Mucosa of rectum (tissue), 2 donors: Measurements from ENCODE around the gene SEC14L3.

Experiments used
- H3K27ac ChIP-seq, 2 donors: one replicate each; pipeline ENCODE4 v1.7.0; 2013; ENCODE audit warnings: inconsistent platforms in 2 of 2, low read depth in 2 of 2, low read length in 2 of 2
- H3K27me3 ChIP-seq, 2 donors: one replicate each; pipeline ENCODE4 v1.7.0; 2013; ENCODE audit warnings: low read length in 2 of 2; ENCODE audit not compliant: control insufficient read depth in 2 of 2, insufficient read depth in 2 of 2
- H3K36me3 ChIP-seq, 2 donors: one replicate each; pipeline ENCODE4 v1.7.0; 2013; ENCODE audit warnings: low read length in 2 of 2; ENCODE audit not compliant: control insufficient read depth in 2 of 2, insufficient read depth in 2 of 2
- H3K4me1 ChIP-seq, 2 donors: one replicate each; pipeline ENCODE4 v1.7.0; 2013; ENCODE audit warnings: low read length in 2 of 2, mild to moderate bottlenecking in 1 of 2; ENCODE audit not compliant: control insufficient read depth in 2 of 2, insufficient read depth in 2 of 2
- H3K4me3 ChIP-seq, 2 donors: one replicate each; pipeline ENCODE4 v1.7.0; 2013; ENCODE audit warnings: low read length in 2 of 2
- H3K9ac ChIP-seq, 2 donors: one replicate each; pipeline ENCODE4 v1.7.0; 2013; ENCODE audit warnings: low read length in 2 of 2, low read depth in 1 of 2, mild to moderate bottlenecking in 1 of 2
- H3K9me3 ChIP-seq, 2 donors: one replicate each; pipeline ENCODE4 v1.7.0; 2013; ENCODE audit warnings: low read length in 2 of 2; ENCODE audit not compliant: control insufficient read depth in 2 of 2
- donor health status: healthy.
- donor health status: Normal muscosa, but diverticular disease.

Gene SEC14L3

GRCh38 chr22:30447656-30448055, 24.2 kb downstream of the SEC14L3 start:
- peaks cover 0 to 2% of the 10 kb centered on the region in 2 donors for H3K27me3 ChIP-seq
- H3K36me3 ChIP-seq = no peaks in the 10 kb centered on the region
- H3K4me3 ChIP-seq = no peak overlapping the region
- no peaks in the 10 kb centered on the region for H3K4me1 ChIP-seq
- H3K9ac ChIP-seq = no peak overlapping the region
- no peaks in the 10 kb centered on the region for H3K9me3 ChIP-seq
- no peak overlapping the region for H3K27ac ChIP-seq

GRCh38 chr22:30445438-30446145, 26.2 kb downstream of the SEC14L3 start:
- Histone ChIP-seq H3K9ac (no peak overlapping the region), H3K27ac (no peak overlapping the region), H3K36me3 (no peaks in the 10 kb centered on the region), H3K9me3 (no peaks in the 10 kb centered on the region), H3K4me1 (no peaks in the 10 kb centered on the region), H3K27me3 (peaks cover 0 to 2% of the 10 kb centered on the region in 2 donors), H3K4me3 (no peak overlapping the region)

DNA sequence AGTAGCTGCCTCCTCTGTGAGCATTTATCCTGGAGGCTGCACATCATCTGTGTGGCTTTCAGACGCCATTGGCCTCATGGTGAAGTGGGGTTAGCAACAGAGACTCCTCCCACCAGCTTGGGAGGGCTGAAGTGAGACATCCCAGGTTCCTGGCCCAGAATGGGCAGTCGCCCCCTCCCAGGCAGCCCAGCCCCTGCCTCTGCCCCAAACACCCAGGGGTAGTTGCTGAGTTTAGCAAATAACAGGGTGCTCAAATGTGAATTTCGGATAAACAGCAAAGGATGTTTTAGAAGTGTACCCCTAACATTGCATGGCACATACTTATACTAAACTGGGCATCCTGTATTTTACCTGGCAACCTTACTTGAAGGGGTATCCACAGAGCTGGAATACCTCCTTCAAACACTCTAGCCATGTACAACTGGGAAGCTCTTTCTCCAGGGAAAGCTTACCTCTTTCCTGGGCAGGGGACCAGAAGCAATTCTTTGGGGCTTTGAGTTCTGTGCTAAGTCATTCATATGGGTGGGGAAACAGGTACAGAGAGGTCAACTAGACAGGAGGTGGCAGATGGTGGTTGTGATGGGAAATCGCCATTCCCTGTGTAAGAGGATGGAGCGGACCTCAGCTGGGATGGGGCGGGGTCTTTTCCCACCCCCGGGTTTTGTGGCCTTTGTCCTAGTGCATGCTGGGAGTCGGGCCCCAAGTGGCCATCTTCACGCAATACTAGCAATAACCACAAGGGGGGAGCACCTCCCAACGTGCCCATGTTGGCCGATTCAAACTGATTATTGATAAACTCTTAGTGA, 27.0 kb downstream of the SEC14L3 start:
- no peaks in the 10 kb centered on the region for H3K27me3 ChIP-seq
- no peaks in the 10 kb centered on the region for H3K36me3 ChIP-seq
- H3K4me1 ChIP-seq = no peaks in the 10 kb centered on the region
- no peak overlapping the region for H3K9ac ChIP-seq
- H3K4me3 ChIP-seq = no peak overlapping the region
- no peaks in the 10 kb centered on the region for H3K9me3 ChIP-seq
- H3K27ac ChIP-seq = no peak overlapping the region

GRCh38 chr22:30441088-30441487, 30.7 kb downstream of the SEC14L3 start:
- peaks cover 0 to 5% of the 10 kb centered on the region in 2 donors for H3K4me1 ChIP-seq
- no peak overlapping the region for H3K27ac ChIP-seq
- H3K27me3 ChIP-seq = no peaks in the 10 kb centered on the region
- H3K9ac ChIP-seq = no peak overlapping the region
- H3K9me3 ChIP-seq = no peaks in the 10 kb centered on the region
- H3K36me3 ChIP-seq = no peaks in the 10 kb centered on the region
- no peak overlapping the region for H3K4me3 ChIP-seq

GRCh38 chr22:30439836-30440235, 32.0 kb downstream of the SEC14L3 start:
- no peaks in the 10 kb centered on the region for H3K9me3 ChIP-seq
- no peak overlapping the region for H3K9ac ChIP-seq
- H3K27ac ChIP-seq = no peak overlapping the region
- H3K4me1 ChIP-seq = peaks cover 0 to 5% of the 10 kb centered on the region in 2 donors
- no peaks in the 10 kb centered on the region for H3K27me3 ChIP-seq
- no peaks in the 10 kb centered on the region for H3K36me3 ChIP-seq
- H3K4me3 ChIP-seq = no peak overlapping the region

DNA sequence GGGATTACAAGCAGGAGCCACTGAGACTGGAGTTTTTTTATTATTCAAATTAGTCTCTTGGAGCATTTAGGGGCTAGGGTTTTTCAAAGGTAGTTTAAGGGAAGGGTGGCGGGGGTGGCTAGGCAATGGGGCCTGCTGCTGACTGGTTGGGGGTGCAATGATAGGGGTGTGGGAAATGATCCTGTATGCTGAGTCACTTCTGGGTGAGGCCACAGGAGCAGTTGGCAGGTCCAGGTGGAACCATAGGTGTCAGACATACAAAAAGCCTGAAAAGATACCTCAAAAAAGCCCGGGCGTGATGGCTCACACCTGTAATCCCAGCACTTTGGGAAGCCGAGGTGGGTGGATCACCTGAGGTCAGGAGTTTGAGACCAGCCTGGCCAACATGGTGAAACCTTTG, 32.6 kb downstream of the SEC14L3 start:
- no peaks in the 10 kb centered on the region for H3K36me3 ChIP-seq
- H3K4me1 ChIP-seq = peaks cover 0 to 5% of the 10 kb centered on the region in 2 donors
- no peaks in the 10 kb centered on the region for H3K27me3 ChIP-seq
- H3K9me3 ChIP-seq = no peaks in the 10 kb centered on the region
- no peak overlapping the region for H3K9ac ChIP-seq
- no peak overlapping the region for H3K4me3 ChIP-seq
- no peak overlapping the region for H3K27ac ChIP-seq

DNA sequence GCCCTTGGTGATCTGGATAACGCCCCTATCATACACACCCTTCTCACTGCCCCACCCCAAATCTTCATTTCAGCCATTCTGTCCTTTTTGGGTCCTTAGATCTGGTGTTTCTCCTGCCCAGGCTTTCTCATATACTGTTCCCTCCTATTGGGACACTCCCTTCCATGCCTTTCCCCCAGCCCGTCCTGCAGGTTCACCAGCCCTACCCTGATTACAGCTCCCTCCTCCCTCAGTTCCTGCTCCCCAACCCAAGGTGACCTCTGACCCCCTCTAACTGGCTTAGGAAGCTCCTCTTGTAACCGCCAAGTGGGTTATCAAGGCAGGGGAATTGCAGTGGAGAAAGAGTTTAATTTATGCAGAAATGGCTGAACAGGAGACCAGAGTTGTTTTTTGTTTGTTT, 33.3 kb downstream of the SEC14L3 start:
- peaks cover 0 to 5% of the 10 kb centered on the region in 2 donors for H3K4me1 ChIP-seq
- H3K27me3 ChIP-seq = no peaks in the 10 kb centered on the region
- H3K4me3 ChIP-seq = no peak overlapping the region
- no peak overlapping the region for H3K9ac ChIP-seq
- no peak overlapping the region for H3K27ac ChIP-seq
- H3K36me3 ChIP-seq = no peaks in the 10 kb centered on the region
- no peaks in the 10 kb centered on the region for H3K9me3 ChIP-seq

DNA sequence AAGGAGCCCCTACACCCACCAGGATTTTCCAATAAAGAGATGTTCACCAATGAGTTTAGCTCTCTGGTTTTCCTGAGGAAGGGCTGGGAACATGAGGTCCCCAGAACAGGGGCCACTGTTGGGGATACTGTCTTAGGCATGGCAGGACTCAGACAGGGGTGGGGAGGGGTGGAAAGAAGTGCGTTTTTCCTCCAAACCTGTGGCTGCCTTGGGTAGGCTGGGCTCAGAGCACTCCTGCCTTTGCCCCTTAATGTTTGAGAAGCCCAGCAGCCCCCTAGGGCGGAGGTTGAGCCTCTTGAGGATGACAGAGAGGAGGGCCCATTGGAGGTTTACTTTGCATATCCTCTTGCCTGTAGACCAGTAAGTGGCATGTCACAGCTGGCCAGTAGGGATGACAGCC, 35.6 kb downstream of the SEC14L3 start:
- Histone ChIP-seq H3K9me3 (no peaks in the 10 kb centered on the region), H3K36me3 (no peaks in the 10 kb centered on the region), H3K4me1 (peaks cover 0 to 5% of the 10 kb centered on the region in 2 donors), H3K27ac (peak overlapping the region in 1 of 2 donors; percentile 57), H3K9ac (no peak overlapping the region), H3K4me3 (peak overlapping the region in 1 of 2 donors; percentile 37), H3K27me3 (no peaks in the 10 kb centered on the region)

- H3K27ac ChIP-seq = peak overlapping the region in 1 of 2 donors; percentile 57
- no peaks in the 10 kb centered on the region for H3K36me3 ChIP-seq
- no peak overlapping the region for H3K9ac ChIP-seq
- H3K27me3 ChIP-seq = no peaks in the 10 kb centered on the region
- H3K4me3 ChIP-seq = peak overlapping the region in 1 of 2 donors; percentile 37
- H3K4me1 ChIP-seq = peaks cover 0 to 5% of the 10 kb centered on the region in 2 donors
- H3K9me3 ChIP-seq = no peaks in the 10 kb centered on the region
These were observed 36.1 kb downstream of the SEC14L3 start for GRCh38 chr22:30435674-30436126.

GRCh38 chr22:30434843-30435242, 37.0 kb downstream of the SEC14L3 start:
- Histone ChIP-seq H3K36me3 (no peaks in the 10 kb centered on the region), H3K4me1 (peaks cover 0 to 5% of the 10 kb centered on the region in 2 donors), H3K9ac (no peak overlapping the region), H3K9me3 (no peaks in the 10 kb centered on the region), H3K4me3 (no peak overlapping the region), H3K27me3 (no peaks in the 10 kb centered on the region), H3K27ac (peak overlapping the region in 1 of 2 donors; percentile 57)
